HL-60 (cell line): ENCODE data around the gene HSPB3.

Source experiments
- DNase-seq, 2 experiments: peaks; one replicate each; pipeline ENCODE4 v3.0.0-alpha.2; 2010 to 2020; ENCODE audit warnings: low read depth in 1 of 2, low spot score in 1 of 2
- H3K27ac ChIP-seq: fragments of 250-450 bp; sonication (Bioruptor Pico); replicated peaks from 2 replicates; pipeline ENCODE4 v1.5.1; 2020; ENCODE audit warnings: mild to moderate bottlenecking, moderate library complexity
- H3K27me3 ChIP-seq: fragments of 250-450 bp; sonication (Bioruptor Pico); 2 replicates; pipeline ENCODE4 v1.5.1; 2021; ENCODE audit warnings: mild to moderate bottlenecking, moderate library complexity; ENCODE audit not compliant: insufficient read depth, poor library complexity, severe bottlenecking
- H3K4me3 ChIP-seq: replicated peaks from 2 replicates; pipeline ENCODE4 v1.5.1; 2011; ENCODE audit warnings: mild to moderate bottlenecking, control low read depth, low read length; ENCODE audit not compliant: insufficient read depth
- CTCF ChIP-seq: IDR thresholded peaks from one replicate; pipeline ENCODE4 v1.5.1; 2011; ENCODE audit warnings: low read length, control low read depth, inconsistent platforms; ENCODE audit not compliant: insufficient read depth
- GABPA ChIP-seq: IDR thresholded peaks from 2 replicates; pipeline ENCODE4 v1.6.1; 2012; ENCODE audit warnings: low read depth
- POLR2AphosphoS5 ChIP-seq: IDR thresholded peaks from 2 replicates; pipeline ENCODE4 v1.6.1; 2012; ENCODE audit warnings: low read depth
- REST ChIP-seq: IDR thresholded peaks from 2 replicates; pipeline ENCODE4 v1.6.1; 2012; ENCODE audit warnings: low read depth; ENCODE audit not compliant: insufficient replicate concordance
- SPI1 ChIP-seq: IDR thresholded peaks from 2 replicates; pipeline ENCODE4 v1.6.1; 2012; ENCODE audit warnings: low read depth, mild to moderate bottlenecking, borderline replicate concordance

Gene HSPB3

GRCh38 chr5:54453046-54453445 lies 2.5 kb upstream of the HSPB3 start:
- no peak for DNase-seq
- Histone ChIP-seq H3K27me3 (no peaks in the 10 kb centered on the region), H3K4me3 (no peak overlapping the region), H3K27ac (no peak overlapping the region)
- TF ChIP-seq REST (no peak), GABPA (no peak), CTCF (no peak)

- TF ChIP-seq SPI1 (no peak), CTCF (no peak), POLR2AphosphoS5 (no peak), REST (no peak), GABPA (no peak)
- Histone ChIP-seq H3K27me3 (no peaks in the 10 kb centered on the region), H3K27ac (no peak overlapping the region), H3K4me3 (no peak overlapping the region)
- no peak for DNase-seq
Measured at GRCh38 chr5:54454602-54455001, 897 bp upstream of the HSPB3 start.

- H3K27ac ChIP-seq, result no peak overlapping the region
- H3K4me3 ChIP-seq, result no peak overlapping the region
- TF ChIP-seq REST (no peak), POLR2AphosphoS5 (no peak), GABPA (no peak), SPI1 (no peak), CTCF (no peak)
- H3K27me3 ChIP-seq, result no peaks in the 10 kb centered on the region
- DNase-seq, result no peak
Measured at GRCh38 chr5:54457094-54457862, 1.8 kb downstream of the HSPB3 start.
